NCI-H2196 (cell line): Measurements from ENCODE around the gene SCYGR3.
"Not testable (repeated sequence)": the region's sequence is repeated elsewhere in the genome, so short reads cannot be mapped to it uniquely, and the experiment has no call there.

ENCODE experiments used
- DNase-seq: peaks from one replicate; lab custom pipeline; 2025; ENCODE audit not compliant: unreplicated experiment; lab: John Stamatoyannopoulos, UW

Gene SCYGR3

GRCh38 chr2:227614246-227614645 is 394 bp downstream of the SCYGR3 start:
- no peak for DNase-seq

- DNase-seq, result no peak
Observed at GRCh38 chr2:227613272-227613660, 1.4 kb downstream of the SCYGR3 start.

GRCh38 chr2:227612546-227613271 is 1.9 kb downstream of the SCYGR3 start:
- DNase-seq, result no peak

GRCh38 chr2:227610123-227610522 is 4.5 kb downstream of the SCYGR3 start:
- no peak for DNase-seq

GRCh38 chr2:227608561-227609338 is 5.9 kb downstream of the SCYGR3 start:
- no peak for DNase-seq

- DNase-seq, result no peak
Observed at GRCh38 chr2:227607941-227608340, 6.7 kb downstream of the SCYGR3 start.

GRCh38 chr2:227606476-227606875 is 8.2 kb downstream of the SCYGR3 start:
- DNase-seq, result no peak

- no peak for DNase-seq
Observed at GRCh38 chr2:227602358-227602757, 12.3 kb downstream of the SCYGR3 start.

GRCh38 chr2:227598835-227599503 is 15.7 kb downstream of the SCYGR3 start, which contains the start of gene SCYGR2:
TSS of gene SCYGR2 (plus strand) at chr2:227598893. CDS start at chr2:227598893, 0 bp downstream.
- DNase-seq, result not testable (repeated sequence)

GRCh38 chr2:227597998-227598397 is 16.6 kb downstream of the SCYGR3 start:
- no peak for DNase-seq

GRCh38 chr2:227597036-227597435 is 17.6 kb downstream of the SCYGR3 start:
- DNase-seq, result no peak

GRCh38 chr2:227595797-227596196 is 18.8 kb downstream of the SCYGR3 start:
- DNase-seq, result no peak

- DNase-seq, result no peak
Observed at GRCh38 chr2:227592694-227593387, 21.8 kb downstream of the SCYGR3 start.

- DNase-seq, result no peak
Observed at GRCh38 chr2:227582369-227582768, 32.3 kb downstream of the SCYGR3 start.

GRCh38 chr2:227579791-227580190 is 34.8 kb downstream of the SCYGR3 start:
- no peak for DNase-seq

GRCh38 chr2:227578642-227579041 is 36.0 kb downstream of the SCYGR3 start:
- no peak for DNase-seq

- no peak for DNase-seq
Observed at GRCh38 chr2:227577555-227577954, 37.1 kb downstream of the SCYGR3 start.

- DNase-seq, result no peak
Observed at GRCh38 chr2:227576812-227577211, 37.8 kb downstream of the SCYGR3 start.

GRCh38 chr2:227576110-227576509 is 38.5 kb downstream of the SCYGR3 start:
- DNase-seq, result no peak

- no peak for DNase-seq
Observed at GRCh38 chr2:227570615-227571014, 44.0 kb downstream of the SCYGR3 start.

GRCh38 chr2:227568852-227569169 is 45.8 kb downstream of the SCYGR3 start:
- no peak for DNase-seq
